Spleen (tissue), 7 donors: ENCODE measurements around the gene SLAMF6.

ENCODE experiments used
- POLR2A ChIP-seq, 3 donors: fragments of 450-650 bp; IDR thresholded peaks; one replicate each; pipeline ENCODE4 v1.5.1; 2017; ENCODE audit warnings: antibody characterized with exemption in 3 of 3, mild to moderate bottlenecking in 1 of 3
- POLR2AphosphoS5 ChIP-seq, 3 donors: sonication (generic); formaldehyde crosslinking; IDR thresholded peaks; one replicate each; pipeline ENCODE4 v1.5.1; 2017; ENCODE audit warnings: antibody characterized with exemption in 3 of 3
- TF ChIP-seq, protein P1 (sequence below), 11 experiments: fragments of 200-600 bp in 7 of 11; fragments of 450-650 bp in 4 of 11; sonication (generic) in 4 of 11; IDR thresholded peaks in 8 of 11; conservative IDR thresholded peaks in 3 of 11; 1 replicate in 7 of 11; 2 replicates in 4 of 11; pipeline versions ENCODE4 v1.4.0 to v1.8.0; 2016 to 2021; ENCODE audit warnings: antibody characterized with exemption in 11 of 11, inconsistent platforms in 4 of 11, mild to moderate bottlenecking in 1 of 11
- donor health status: DM: no; HTN: no; CAD: no; lungs with moderate emphysema.
- donor health status: DM: no; HTN: no; CAD: no.
- donor health status: DM: no; HTN: no; CAD: no.

- TF ChIP-seq POLR2AphosphoS5 (IDR thresholded peaks at IDR 0.05) (no peak), POLR2A (IDR thresholded peaks at IDR 0.05) (no peak)
- TF ChIP-seq, protein P1, sequence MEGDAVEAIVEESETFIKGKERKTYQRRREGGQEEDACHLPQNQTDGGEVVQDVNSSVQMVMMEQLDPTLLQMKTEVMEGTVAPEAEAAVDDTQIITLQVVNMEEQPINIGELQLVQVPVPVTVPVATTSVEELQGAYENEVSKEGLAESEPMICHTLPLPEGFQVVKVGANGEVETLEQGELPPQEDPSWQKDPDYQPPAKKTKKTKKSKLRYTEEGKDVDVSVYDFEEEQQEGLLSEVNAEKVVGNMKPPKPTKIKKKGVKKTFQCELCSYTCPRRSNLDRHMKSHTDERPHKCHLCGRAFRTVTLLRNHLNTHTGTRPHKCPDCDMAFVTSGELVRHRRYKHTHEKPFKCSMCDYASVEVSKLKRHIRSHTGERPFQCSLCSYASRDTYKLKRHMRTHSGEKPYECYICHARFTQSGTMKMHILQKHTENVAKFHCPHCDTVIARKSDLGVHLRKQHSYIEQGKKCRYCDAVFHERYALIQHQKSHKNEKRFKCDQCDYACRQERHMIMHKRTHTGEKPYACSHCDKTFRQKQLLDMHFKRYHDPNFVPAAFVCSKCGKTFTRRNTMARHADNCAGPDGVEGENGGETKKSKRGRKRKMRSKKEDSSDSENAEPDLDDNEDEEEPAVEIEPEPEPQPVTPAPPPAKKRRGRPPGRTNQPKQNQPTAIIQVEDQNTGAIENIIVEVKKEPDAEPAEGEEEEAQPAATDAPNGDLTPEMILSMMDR (IDR thresholded peaks at IDR 0.05 in 8 of 11, conservative IDR thresholded peaks at IDR 0.05 in 3 of 11) = no peak
Observed at GRCh38 chr1:160558660-160559380, 35.8 kb upstream of the SLAMF6 start.
